Measurements from ENCODE around the gene GEMIN4. TPM values are rescaled to one million over a fixed set of nuclear protein-coding genes. Genes with fewer than 3 reads are reported as not detected.

The GEMIN4 gene
- total RNA-seq, 1 donor from 2014 or later: 18.4 TPM

DNA sequence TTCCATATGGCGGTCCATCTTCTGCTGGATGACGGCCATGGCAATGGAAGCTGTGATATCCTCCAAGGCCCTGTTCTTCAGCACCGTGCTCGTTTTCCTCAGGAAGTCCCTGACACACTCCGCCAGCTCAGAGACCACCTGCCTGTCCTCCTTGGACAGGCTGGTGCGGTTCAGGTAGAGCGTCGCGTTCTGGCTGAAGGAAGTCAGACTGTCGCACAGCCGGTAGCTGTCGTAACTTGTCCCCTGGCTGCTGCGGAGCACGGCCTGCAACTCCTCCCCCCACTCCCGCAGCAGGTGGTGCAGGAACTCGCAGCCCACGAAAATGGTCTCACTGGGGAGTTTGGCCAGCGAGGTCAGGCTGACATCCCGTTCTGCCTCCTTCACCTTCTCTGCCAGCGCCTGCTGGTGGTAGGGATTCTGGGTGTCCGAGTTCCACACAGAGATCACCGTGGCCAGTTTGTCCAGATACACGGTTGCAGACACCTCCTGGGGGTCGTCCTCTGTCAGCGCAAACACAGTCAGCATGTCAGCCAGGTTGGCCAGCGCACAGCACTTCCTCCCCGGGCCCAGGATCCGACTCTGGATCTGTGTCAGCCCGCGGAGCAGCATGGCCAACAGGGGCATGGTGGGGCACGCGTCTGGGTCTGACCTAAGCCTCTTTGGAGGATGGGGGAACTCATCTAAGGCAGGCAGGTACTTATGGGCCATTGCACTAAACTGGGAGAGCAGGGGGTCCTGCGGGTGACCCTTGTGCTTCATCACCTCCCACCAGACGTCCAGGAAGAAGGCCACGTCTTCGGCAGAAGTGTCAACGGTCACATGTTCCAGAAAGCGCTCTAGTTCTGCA lies 5.1 kb downstream of the GEMIN4 start:
- Histone ChIP-seq H3K4me3 (ENCODE audit: insufficient read depth, low read depth, low read length) (no peak overlapping the region), H3K36me3 (ENCODE audit: insufficient read depth, low read length) (peaks cover 50% of the 10 kb centered on the region), H3K27ac (ENCODE audit: low read depth, low read length) (no peak overlapping the region), H4K20me1 (ENCODE audit: insufficient read depth, low read length) (peaks cover 85% of the 10 kb centered on the region), H3K79me2 (ENCODE audit: insufficient read depth, low read length) (peaks cover 82% of the 10 kb centered on the region), H3K4me2 (ENCODE audit: low read length) (no peak overlapping the region), H3K27me3 (ENCODE audit: insufficient read depth, low read length) (no peaks in the 10 kb centered on the region), H2AFZ (ENCODE audit: low read depth, low read length) (no peak overlapping the region), H3K4me1 (ENCODE audit: insufficient read depth, low read length) (peaks cover 14% of the 10 kb centered on the region), H3K9ac (ENCODE audit: low read length) (no peak overlapping the region), H3K9me3 (ENCODE audit: insufficient read depth, low read depth, low read length) (no peaks in the 10 kb centered on the region)
- Mint-ChIP-seq H3K36me3 (ENCODE audit: low read depth, unreplicated experiment) (peaks cover 48% of the 10 kb centered on the region), H3K4me3 (ENCODE audit: unreplicated experiment) (no peak overlapping the region), H3K9me3 (ENCODE audit: unreplicated experiment) (peaks cover 9% of the 10 kb centered on the region), H3K27ac (ENCODE audit: unreplicated experiment) (no peak overlapping the region), H3K4me1 (ENCODE audit: low read depth, unreplicated experiment) (peaks cover 2% of the 10 kb centered on the region), H3K27me3 (ENCODE audit: low read depth, unreplicated experiment) (no peaks in the 10 kb centered on the region)
- no peak for DNase-seq (ENCODE audit: low read depth)
- no peak for TF ChIP-seq EZH2 (IDR thresholded peaks at IDR 0.05; ENCODE audit: insufficient read depth, low read length)
- TF ChIP-seq, protein P1, sequence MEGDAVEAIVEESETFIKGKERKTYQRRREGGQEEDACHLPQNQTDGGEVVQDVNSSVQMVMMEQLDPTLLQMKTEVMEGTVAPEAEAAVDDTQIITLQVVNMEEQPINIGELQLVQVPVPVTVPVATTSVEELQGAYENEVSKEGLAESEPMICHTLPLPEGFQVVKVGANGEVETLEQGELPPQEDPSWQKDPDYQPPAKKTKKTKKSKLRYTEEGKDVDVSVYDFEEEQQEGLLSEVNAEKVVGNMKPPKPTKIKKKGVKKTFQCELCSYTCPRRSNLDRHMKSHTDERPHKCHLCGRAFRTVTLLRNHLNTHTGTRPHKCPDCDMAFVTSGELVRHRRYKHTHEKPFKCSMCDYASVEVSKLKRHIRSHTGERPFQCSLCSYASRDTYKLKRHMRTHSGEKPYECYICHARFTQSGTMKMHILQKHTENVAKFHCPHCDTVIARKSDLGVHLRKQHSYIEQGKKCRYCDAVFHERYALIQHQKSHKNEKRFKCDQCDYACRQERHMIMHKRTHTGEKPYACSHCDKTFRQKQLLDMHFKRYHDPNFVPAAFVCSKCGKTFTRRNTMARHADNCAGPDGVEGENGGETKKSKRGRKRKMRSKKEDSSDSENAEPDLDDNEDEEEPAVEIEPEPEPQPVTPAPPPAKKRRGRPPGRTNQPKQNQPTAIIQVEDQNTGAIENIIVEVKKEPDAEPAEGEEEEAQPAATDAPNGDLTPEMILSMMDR (IDR thresholded peaks at IDR 0.05; ENCODE audit: insufficient read depth, low read depth, low read length): no peak
- FAIRE-seq: no peak

DNA sequence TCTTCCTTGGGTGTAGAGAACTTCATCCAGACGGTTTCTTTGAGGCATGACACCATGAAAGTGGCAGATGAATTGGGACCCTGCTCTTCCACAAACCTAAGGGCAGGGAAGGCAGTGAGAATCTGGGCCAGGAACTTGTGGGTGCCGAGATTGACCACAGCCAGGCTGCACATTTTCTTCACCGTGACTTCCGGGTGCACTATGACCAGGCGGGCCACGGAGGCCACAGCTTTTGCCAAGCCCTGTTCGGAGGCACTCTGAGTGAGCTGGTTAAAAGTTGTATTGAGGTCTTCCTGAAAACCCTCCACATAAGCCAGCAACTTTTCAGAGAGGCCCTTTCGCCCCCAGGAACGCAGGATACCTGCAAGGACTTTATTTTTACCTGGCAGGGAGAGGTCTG lies 5.9 kb downstream of the GEMIN4 start:
- FAIRE-seq: no peak
- Histone ChIP-seq H3K9ac (ENCODE audit: low read length) (no peak overlapping the region), H3K9me3 (ENCODE audit: insufficient read depth, low read depth, low read length) (no peaks in the 10 kb centered on the region), H3K27ac (ENCODE audit: low read depth, low read length) (no peak overlapping the region), H2AFZ (ENCODE audit: low read depth, low read length) (no peak overlapping the region), H3K4me3 (ENCODE audit: insufficient read depth, low read depth, low read length) (no peak overlapping the region), H3K36me3 (ENCODE audit: insufficient read depth, low read length) (peaks cover 54% of the 10 kb centered on the region), H3K4me2 (ENCODE audit: low read length) (no peak overlapping the region), H3K4me1 (ENCODE audit: insufficient read depth, low read length) (peaks cover 10% of the 10 kb centered on the region), H4K20me1 (ENCODE audit: insufficient read depth, low read length) (peaks cover 91% of the 10 kb centered on the region), H3K27me3 (ENCODE audit: insufficient read depth, low read length) (no peaks in the 10 kb centered on the region), H3K79me2 (ENCODE audit: insufficient read depth, low read length) (peaks cover 80% of the 10 kb centered on the region)
- Mint-ChIP-seq H3K27me3 (ENCODE audit: low read depth, unreplicated experiment) (no peaks in the 10 kb centered on the region), H3K27ac (ENCODE audit: unreplicated experiment) (no peak overlapping the region), H3K36me3 (ENCODE audit: low read depth, unreplicated experiment) (peaks cover 55% of the 10 kb centered on the region), H3K9me3 (ENCODE audit: unreplicated experiment) (peaks cover 9% of the 10 kb centered on the region), H3K4me3 (ENCODE audit: unreplicated experiment) (no peak overlapping the region), H3K4me1 (ENCODE audit: low read depth, unreplicated experiment) (peaks cover 2% of the 10 kb centered on the region)
- TF ChIP-seq, protein P1 (IDR thresholded peaks at IDR 0.05; ENCODE audit: insufficient read depth, low read depth, low read length): no peak
- no peak for TF ChIP-seq EZH2 (IDR thresholded peaks at IDR 0.05; ENCODE audit: insufficient read depth, low read length)
- DNase-seq (ENCODE audit: low read depth): no peak

DNA sequence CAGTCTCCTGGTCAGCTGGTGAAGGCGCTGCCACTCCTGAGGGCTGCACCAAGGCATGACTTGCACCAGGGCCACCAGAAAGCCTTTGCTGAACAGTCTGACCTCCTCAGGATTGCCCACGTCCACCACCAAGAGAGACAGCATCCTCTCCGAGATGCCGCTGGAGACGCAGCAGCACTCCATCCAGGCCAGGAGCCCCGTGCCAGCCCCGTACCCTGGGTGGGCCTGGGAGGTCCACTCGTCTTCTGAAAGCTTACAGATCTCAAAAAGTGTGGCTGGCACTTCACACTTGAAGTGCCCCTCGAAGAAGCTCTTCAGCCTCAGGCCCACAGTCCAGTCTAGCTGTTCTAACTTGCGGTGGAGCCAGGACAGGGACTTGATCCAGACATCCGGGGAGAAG lies 6.7 kb downstream of the GEMIN4 start:
- Mint-ChIP-seq H3K9me3 (ENCODE audit: unreplicated experiment) (peaks cover 9% of the 10 kb centered on the region), H3K4me3 (ENCODE audit: unreplicated experiment) (no peak overlapping the region), H3K27ac (ENCODE audit: unreplicated experiment) (no peak overlapping the region), H3K36me3 (ENCODE audit: low read depth, unreplicated experiment) (peaks cover 62% of the 10 kb centered on the region), H3K4me1 (ENCODE audit: low read depth, unreplicated experiment) (peaks cover under 1% of the 10 kb centered on the region), H3K27me3 (ENCODE audit: low read depth, unreplicated experiment) (no peaks in the 10 kb centered on the region)
- Histone ChIP-seq H4K20me1 (ENCODE audit: insufficient read depth, low read length) (peaks cover 91% of the 10 kb centered on the region), H3K9ac (ENCODE audit: low read length) (no peak overlapping the region), H3K4me2 (ENCODE audit: low read length) (no peak overlapping the region), H3K9me3 (ENCODE audit: insufficient read depth, low read depth, low read length) (no peaks in the 10 kb centered on the region), H3K4me1 (ENCODE audit: insufficient read depth, low read length) (peaks cover 2% of the 10 kb centered on the region), H3K36me3 (ENCODE audit: insufficient read depth, low read length) (peaks cover 57% of the 10 kb centered on the region), H3K27ac (ENCODE audit: low read depth, low read length) (no peak overlapping the region), H3K4me3 (ENCODE audit: insufficient read depth, low read depth, low read length) (no peak overlapping the region), H3K27me3 (ENCODE audit: insufficient read depth, low read length) (no peaks in the 10 kb centered on the region), H3K79me2 (ENCODE audit: insufficient read depth, low read length) (peaks cover 74% of the 10 kb centered on the region), H2AFZ (ENCODE audit: low read depth, low read length) (no peak overlapping the region)
- FAIRE-seq: no peak
- no peak for DNase-seq (ENCODE audit: low read depth)
- no peak for TF ChIP-seq EZH2 (IDR thresholded peaks at IDR 0.05; ENCODE audit: insufficient read depth, low read length)
- TF ChIP-seq, protein P1 (IDR thresholded peaks at IDR 0.05; ENCODE audit: insufficient read depth, low read depth, low read length): no peak

Data from astrocyte (in vitro differentiated cells and primary cell).